ENCODE results near the gene ALS2CL. TPM values are rescaled to one million over a fixed set of nuclear protein-coding genes. Genes with fewer than 3 reads are reported as not detected.

ALS2CL gene
- total RNA-seq, 3 donors from 2014 or later (not counting 1 experiment from before 2014, with no cell fraction given), result 0.07 to 1.3 (median 0.70) TPM

- Histone ChIP-seq H3K4me3 (ENCODE audit: low read length) (no peak overlapping the region), H3K27ac (ENCODE audit: low read length) (no peak overlapping the region), H3K36me3 (ENCODE audit: control insufficient read depth, insufficient read depth, low read length) (no peaks in the 10 kb centered on the region), H3K4me1 (ENCODE audit: control insufficient read depth, insufficient read depth, low read length) (no peaks in the 10 kb centered on the region), H3K27me3 (ENCODE audit: control insufficient read depth, insufficient read depth, low read length) (peaks cover 2% of the 10 kb centered on the region), H3K9me3 (ENCODE audit: control insufficient read depth, insufficient read depth, low read length) (no peaks in the 10 kb centered on the region)
- Mint-ChIP-seq H3K27me3 (ENCODE audit: low read depth in 2 of 2) (peaks cover 15 to 32% of the 10 kb centered on the region in 2 donors), H3K9me3 (peaks cover 0 to 3% of the 10 kb centered on the region in 2 donors), H3K4me1 (no peaks in the 10 kb centered on the region), H3K4me3 (no peak overlapping the region), H3K27ac (no peak overlapping the region), H3K36me3 (no peaks in the 10 kb centered on the region)
- DNase-seq (no peak), ATAC-seq (no peak)
- no peak for TF ChIP-seq CTCF (IDR thresholded peaks at IDR 0.05)
- 89% methylated on average over 4 of the region's 6 CpGs for WGBS (ENCODE audit: insufficient coverage)
- intact Hi-C loops (cut with micrococcal nuclease), result no loop called here
These were observed 32.3 kb upstream of the ALS2CL start for GRCh38 chr3:46725621-46726314.

- H3K27me3 Mint-ChIP-seq (ENCODE audit: low read depth in 2 of 2), result peaks cover 15 to 29% of the 10 kb centered on the region in 2 donors
- H3K4me1 Mint-ChIP-seq, result no peaks in the 10 kb centered on the region
- Histone ChIP-seq H3K4me1 (ENCODE audit: control insufficient read depth, insufficient read depth, low read length) (no peaks in the 10 kb centered on the region), H3K9me3 (ENCODE audit: control insufficient read depth, insufficient read depth, low read length) (no peaks in the 10 kb centered on the region), H3K27ac (ENCODE audit: low read length) (no peak overlapping the region), H3K36me3 (ENCODE audit: control insufficient read depth, insufficient read depth, low read length) (no peaks in the 10 kb centered on the region), H3K4me3 (ENCODE audit: low read length) (no peak overlapping the region), H3K27me3 (ENCODE audit: control insufficient read depth, insufficient read depth, low read length) (peaks cover 2% of the 10 kb centered on the region)
- H3K27ac Mint-ChIP-seq, result no peak overlapping the region
- DNase-seq (no peak), ATAC-seq (no peak)
- 82% methylated on average over 3 of the region's 4 CpGs for whole genome bisulfite sequencing (ENCODE audit: insufficient coverage)
- peaks cover 0 to 3% of the 10 kb centered on the region in 2 donors for H3K9me3 Mint-ChIP-seq
- TF ChIP-seq CTCF (IDR thresholded peaks at IDR 0.05), result no peak
- intact Hi-C loops (cut with micrococcal nuclease), result no loop called here
- H3K36me3 Mint-ChIP-seq, result no peaks in the 10 kb centered on the region
- H3K4me3 Mint-ChIP-seq, result no peak overlapping the region
These were observed 30.9 kb upstream of the ALS2CL start for GRCh38 chr3:46724424-46724823.

GRCh38 chr3:46722443-46722842, 29.0 kb upstream of the ALS2CL start:
- Mint-ChIP-seq H3K9me3 (peaks cover 0 to 3% of the 10 kb centered on the region in 2 donors), H3K27ac (no peak overlapping the region), H3K36me3 (no peaks in the 10 kb centered on the region), H3K4me3 (no peak overlapping the region), H3K4me1 (peaks cover 0 to 4% of the 10 kb centered on the region in 2 donors), H3K27me3 (ENCODE audit: low read depth in 2 of 2) (peaks cover 19 to 21% of the 10 kb centered on the region in 2 donors)
- Histone ChIP-seq H3K36me3 (ENCODE audit: control insufficient read depth, insufficient read depth, low read length) (no peaks in the 10 kb centered on the region), H3K9me3 (ENCODE audit: control insufficient read depth, insufficient read depth, low read length) (no peaks in the 10 kb centered on the region), H3K27me3 (ENCODE audit: control insufficient read depth, insufficient read depth, low read length) (peaks cover 2% of the 10 kb centered on the region), H3K27ac (ENCODE audit: low read length) (no peak overlapping the region), H3K4me1 (ENCODE audit: control insufficient read depth, insufficient read depth, low read length) (no peaks in the 10 kb centered on the region), H3K4me3 (ENCODE audit: low read length) (no peak overlapping the region)
- DNase-seq (no peak), ATAC-seq (no peak)
- intact Hi-C loops (cut with micrococcal nuclease), result no loop called here
- no peak for TF ChIP-seq CTCF (IDR thresholded peaks at IDR 0.05)
- WGBS (ENCODE audit: insufficient coverage), result 95% methylated on average over 5 of the region's 5 CpGs

GRCh38 chr3:46721009-46721408, 27.5 kb upstream of the ALS2CL start:
- Histone ChIP-seq H3K4me1 (ENCODE audit: control insufficient read depth, insufficient read depth, low read length) (no peaks in the 10 kb centered on the region), H3K9me3 (ENCODE audit: control insufficient read depth, insufficient read depth, low read length) (no peaks in the 10 kb centered on the region), H3K27me3 (ENCODE audit: control insufficient read depth, insufficient read depth, low read length) (peaks cover 2% of the 10 kb centered on the region), H3K36me3 (ENCODE audit: control insufficient read depth, insufficient read depth, low read length) (no peaks in the 10 kb centered on the region), H3K27ac (ENCODE audit: low read length) (no peak overlapping the region), H3K4me3 (ENCODE audit: low read length) (no peak overlapping the region)
- DNase-seq, result no peak
- intact Hi-C loops (cut with micrococcal nuclease), result no loop called here
- ATAC-seq, result no peak
- Mint-ChIP-seq H3K36me3 (no peaks in the 10 kb centered on the region), H3K9me3 (peaks cover 0 to 3% of the 10 kb centered on the region in 2 donors), H3K4me1 (peaks cover 0 to 4% of the 10 kb centered on the region in 2 donors), H3K4me3 (no peak overlapping the region), H3K27ac (no peak overlapping the region), H3K27me3 (ENCODE audit: low read depth in 2 of 2) (peaks cover 5 to 20% of the 10 kb centered on the region in 2 donors)
- no peak for TF ChIP-seq CTCF (IDR thresholded peaks at IDR 0.05)
- WGBS (ENCODE audit: insufficient coverage), result 100% methylated on average over 1 of the region's 2 CpGs
